Measurements from ENCODE around the gene CEP41. TPM values are rescaled to one million over a fixed set of nuclear protein-coding genes. Genes with fewer than 3 reads are reported as not detected.

The CEP41 gene
- total RNA-seq, 2 donors from 2014 or later: 5.0 to 11.5 TPM

- intact Hi-C loops (cut with DNase I): no loop called here
- peak; percentile 65 for DNase-seq (ENCODE audit: low spot score)
Observed at GRCh38 chr7:130363026-130363847, 77.6 kb downstream of the CEP41 start.

- DNase-seq (ENCODE audit: low spot score): peak; percentile 74
- intact Hi-C loops (cut with DNase I): no loop called here
Observed at GRCh38 chr7:130362251-130362816, 78.5 kb downstream of the CEP41 start.

- intact Hi-C loops (cut with DNase I): no loop called here
- DNase-seq (ENCODE audit: low spot score): peak; percentile 53
Observed at GRCh38 chr7:130361681-130362080, 79.1 kb downstream of the CEP41 start.

- intact Hi-C loops (cut with DNase I): no loop called here
- DNase-seq (ENCODE audit: low spot score): peak; percentile 5
Observed at GRCh38 chr7:130360518-130360917, 80.3 kb downstream of the CEP41 start.

- intact Hi-C loops (cut with DNase I): no loop called here
- DNase-seq (ENCODE audit: low spot score): peak; percentile 45
Observed at GRCh38 chr7:130359276-130359857, 81.4 kb downstream of the CEP41 start.

- DNase-seq (ENCODE audit: low spot score): no peak
- intact Hi-C loops (cut with DNase I): no loop called here
Observed at GRCh38 chr7:130358471-130358870, 82.3 kb downstream of the CEP41 start.

GRCh38 chr7:130356876-130357611 lies 83.8 kb downstream of the CEP41 start:
- intact Hi-C loops (cut with DNase I): no loop called here
- peak; percentile 85 for DNase-seq (ENCODE audit: low spot score)

- DNase-seq (ENCODE audit: low spot score): peak; percentile 78
Observed at GRCh38 chr7:130356121-130356875, 84.5 kb downstream of the CEP41 start.

GRCh38 chr7:130353196-130353595 lies 87.6 kb downstream of the CEP41 start:
- intact Hi-C loops (cut with DNase I): loop anchor here in 1 of 2 donors (5.0 kb wide), 1 partner anchor 71 kb away; no protein-coding TSS in a partner anchor

More at GRCh38 chr7:130356121-130356875, 84.5 kb downstream of the CEP41 start:
- intact Hi-C loops (cut with DNase I): no loop called here

GRCh38 chr7:130352194-130353074 lies 88.4 kb downstream of the CEP41 start:
- DNase-seq (ENCODE audit: low spot score): peak; percentile 55
- intact Hi-C loops (cut with DNase I): loop anchor here in 1 of 2 donors (5.0 kb wide), 1 partner anchor 70 kb away; no protein-coding TSS in a partner anchor

More at GRCh38 chr7:130353196-130353595, 87.6 kb downstream of the CEP41 start:
- no peak for DNase-seq (ENCODE audit: low spot score)

- intact Hi-C loops (cut with DNase I): loop anchor here in 1 of 2 donors (5.0 kb wide), 1 partner anchor 69 kb away; no protein-coding TSS in a partner anchor
Observed at GRCh38 chr7:130351791-130352090, 89.1 kb downstream of the CEP41 start.

GRCh38 chr7:130350945-130351790 lies 89.6 kb downstream of the CEP41 start:
- intact Hi-C loops (cut with DNase I): loop anchor here in 1 of 2 donors (5.0 kb wide), 1 partner anchor 69 kb away; no protein-coding TSS in a partner anchor

More at GRCh38 chr7:130351791-130352090, 89.1 kb downstream of the CEP41 start:
- DNase-seq (ENCODE audit: low spot score): peak; percentile 57

GRCh38 chr7:130349911-130350782 lies 90.7 kb downstream of the CEP41 start:
- intact Hi-C loops (cut with DNase I): loop anchor here in 1 of 2 donors (2.0 to 5.0 kb wide), 2 partner anchors 45 to 68 kb away; no protein-coding TSS in a partner anchor

More at GRCh38 chr7:130350945-130351790, 89.6 kb downstream of the CEP41 start:
- peak; percentile 70 for DNase-seq (ENCODE audit: low spot score)

GRCh38 chr7:130346941-130347340 lies 93.9 kb downstream of the CEP41 start:
- no peak for DNase-seq (ENCODE audit: low spot score)
- intact Hi-C loops (cut with DNase I): no loop called here

More at GRCh38 chr7:130349911-130350782, 90.7 kb downstream of the CEP41 start:
- DNase-seq (ENCODE audit: low spot score): peak; percentile 56

GRCh38 chr7:130346177-130346905 lies 94.5 kb downstream of the CEP41 start:
- intact Hi-C loops (cut with DNase I): no loop called here
- peak; percentile 67 for DNase-seq (ENCODE audit: low spot score)
